HepG2 (cell line): ENCODE measurements around the gene SLC35D2. TPM values are rescaled to one million over a fixed set of nuclear protein-coding genes. Genes with fewer than 3 reads are reported as not detected.

Experiments used
- ARNT2 ChIP-seq: sonication (generic); formaldehyde crosslinking; IDR thresholded peaks from 2 replicates; pipeline ENCODE4 v1.8.0; 2022; ENCODE audit warnings: mild to moderate bottlenecking, low read depth, missing genetic modification reagents, moderate library complexity
- CTCF ChIP-seq: sonication (generic); formaldehyde crosslinking; IDR thresholded peaks from 2 replicates; pipeline ENCODE4 v1.5.0; 2020; ENCODE audit warnings: mild to moderate bottlenecking, missing genetic modification reagents, moderate library complexity
- HNF4A ChIP-seq: sonication (generic); formaldehyde crosslinking; IDR thresholded peaks from 2 replicates; pipeline ENCODE4 v1.4.0; 2020; ENCODE audit warnings: missing genetic modification reagents
- KDM6A ChIP-seq: IDR thresholded peaks from 2 replicates; pipeline ENCODE4 v1.6.1; 2016; ENCODE audit warnings: low read depth
- PCBP1 ChIP-seq: fragments of 200-400 bp; formaldehyde crosslinking; IDR thresholded peaks from 2 replicates; pipeline ENCODE4 v1.6.1; 2017; ENCODE audit warnings: mild to moderate bottlenecking, low read depth, low read length, borderline replicate concordance
- RERE ChIP-seq: IDR thresholded peaks from 2 replicates; pipeline ENCODE4 v1.6.1; 2016; ENCODE audit warnings: low read depth, missing genetic modification reagents, missing compliant biosample characterization
- ZBTB10 ChIP-seq: sonication (generic); formaldehyde crosslinking; IDR thresholded peaks from 2 replicates; pipeline ENCODE4 v1.4.0; 2020; ENCODE audit warnings: missing genetic modification reagents, borderline replicate concordance
- ZEB1 ChIP-seq: IDR thresholded peaks from 2 replicates; pipeline ENCODE4 v1.6.1; 2012; ENCODE audit warnings: mild to moderate bottlenecking, low read depth, inconsistent platforms; ENCODE audit not compliant: insufficient replicate concordance
- ZNF282 ChIP-seq: fragments of 450-650 bp; IDR thresholded peaks from 2 replicates; pipeline ENCODE4 v1.6.1; 2018; ENCODE audit not compliant: partially characterized antibody
- ZNF367 ChIP-seq: sonication (generic); formaldehyde crosslinking; IDR thresholded peaks from 2 replicates; pipeline ENCODE4 v1.4.0; 2020; ENCODE audit warnings: missing genetic modification reagents, borderline replicate concordance
- ZNF382 ChIP-seq: sonication (generic); formaldehyde crosslinking; IDR thresholded peaks from 2 replicates; pipeline ENCODE4 v1.5.0; 2020; ENCODE audit warnings: missing genetic modification reagents, mild to moderate bottlenecking, borderline replicate concordance
- ZNF691 ChIP-seq: sonication (generic); formaldehyde crosslinking; IDR thresholded peaks from 2 replicates; pipeline ENCODE4 v1.4.0; 2020; ENCODE audit warnings: missing genetic modification reagents, low read depth, mild to moderate bottlenecking, borderline replicate concordance
- polyA plus RNA-seq, 8 experiments: library from polyadenylated mRNA; depleted of rRNA in 3 of 8; stranded (reverse) in 7 of 8; unstranded in 1 of 8; fragments of >200 nt; fragmentation: Illumina TruSeq in 4 of 8; extraction: Trizol in 4 of 8; gene quantifications; 2 replicates each; pipeline versions ENCODE4 v1.2.1 to v1.2.3, GENCODE V29; 2011 to 2016; ENCODE audit warnings: low read depth in 4 of 8, missing spikeins in 1 of 8, mixed read lengths in 1 of 8; ENCODE audit not compliant: insufficient read depth in 1 of 8
- total RNA-seq, 5 experiments: library from RNA; depleted of rRNA; stranded (reverse); fragments of >200 nt; fragmentation: Illumina TruSeq; extraction: Trizol; gene quantifications; 2 replicates each; pipeline ENCODE4 v1.2.3, GENCODE V29; 2016; ENCODE audit warnings: low read depth in 1 of 5
- TF ChIP-seq, protein P1 (sequence below): sonication (generic); formaldehyde crosslinking; IDR thresholded peaks from 2 replicates; pipeline ENCODE4 v1.4.0; 2020; ENCODE audit warnings: missing genetic modification reagents, mild to moderate bottlenecking, borderline replicate concordance
- TF ChIP-seq, protein P2 (sequence below): sonication (generic); formaldehyde crosslinking; IDR thresholded peaks from 2 replicates; pipeline ENCODE4 v1.8.0; 2022; ENCODE audit warnings: missing genetic modification reagents, low read depth, mild to moderate bottlenecking, borderline replicate concordance

Gene SLC35D2
- total and polyA plus RNA-seq, 2 of the 13 experiments (the other 11 are each of a cell fraction or from before 2014, with no cell fraction given): 96.2 to 103 TPM

- TF ChIP-seq ZBTB10 (CRISPR knock-in tag): no peak
- TF ChIP-seq CTCF (CRISPR knock-in tag): no peak
- TF ChIP-seq ZNF367 (CRISPR knock-in tag): no peak
- no peak for TF ChIP-seq RERE (CRISPR knock-in tag)
- TF ChIP-seq ZEB1: no peak
- TF ChIP-seq HNF4A (CRISPR knock-in tag): 0 out of 2 replicates have a peak, but pooled peaks have one; percentile 8
- TF ChIP-seq ZNF282: no peak
- TF ChIP-seq KDM6A (CRISPR knock-in tag): no peak
- TF ChIP-seq ZNF382 (CRISPR knock-in tag): no peak
- TF ChIP-seq ARNT2 (CRISPR knock-in tag): no peak
- no peak for TF ChIP-seq ZNF691 (CRISPR knock-in tag)
- TF ChIP-seq, protein P1, sequence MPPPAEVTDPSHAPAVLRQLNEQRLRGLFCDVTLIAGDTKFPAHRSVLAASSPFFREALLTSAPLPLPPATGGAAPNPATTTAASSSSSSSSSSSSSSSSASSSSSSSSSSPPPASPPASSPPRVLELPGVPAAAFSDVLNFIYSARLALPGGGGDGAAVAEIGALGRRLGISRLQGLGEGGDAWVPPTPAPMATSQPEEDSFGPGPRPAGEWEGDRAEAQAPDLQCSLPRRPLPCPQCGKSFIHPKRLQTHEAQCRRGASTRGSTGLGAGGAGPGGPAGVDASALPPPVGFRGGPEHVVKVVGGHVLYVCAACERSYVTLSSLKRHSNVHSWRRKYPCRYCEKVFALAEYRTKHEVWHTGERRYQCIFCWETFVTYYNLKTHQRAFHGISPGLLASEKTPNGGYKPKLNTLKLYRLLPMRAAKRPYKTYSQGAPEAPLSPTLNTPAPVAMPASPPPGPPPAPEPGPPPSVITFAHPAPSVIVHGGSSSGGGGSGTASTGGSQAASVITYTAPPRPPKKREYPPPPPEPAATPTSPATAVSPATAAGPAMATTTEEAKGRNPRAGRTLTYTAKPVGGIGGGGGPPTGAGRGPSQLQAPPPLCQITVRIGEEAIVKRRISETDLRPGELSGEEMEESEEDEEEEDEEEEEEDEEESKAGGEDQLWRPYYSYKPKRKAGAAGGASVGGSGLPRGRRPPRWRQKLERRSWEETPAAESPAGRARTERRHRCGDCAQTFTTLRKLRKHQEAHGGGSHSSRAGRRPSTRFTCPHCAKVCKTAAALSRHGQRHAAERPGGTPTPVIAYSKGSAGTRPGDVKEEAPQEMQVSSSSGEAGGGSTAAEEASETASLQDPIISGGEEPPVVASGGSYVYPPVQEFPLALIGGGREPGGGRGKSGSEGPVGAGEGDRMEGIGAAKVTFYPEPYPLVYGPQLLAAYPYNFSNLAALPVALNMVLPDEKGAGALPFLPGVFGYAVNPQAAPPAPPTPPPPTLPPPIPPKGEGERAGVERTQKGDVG (CRISPR knock-in tag): peak; percentile 98
- TF ChIP-seq, protein P2, sequence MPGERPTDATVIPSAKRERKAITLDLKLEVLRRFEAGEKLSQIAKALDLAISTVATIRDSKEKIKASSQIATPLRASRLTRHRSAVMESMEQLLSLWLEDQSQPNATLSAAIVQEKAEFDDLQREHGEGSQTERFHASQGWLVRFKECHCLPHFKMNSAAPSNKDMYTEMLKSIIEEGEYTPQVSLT: no peak
- no peak for TF ChIP-seq PCBP1
Measured at GRCh38 chr9:96392263-96392662, 8.8 kb upstream of the SLC35D2 start (continued).
